GM19452 (cell line): ENCODE measurements around the gene HUS1.
"Not testable (repeated sequence)": the region's sequence is repeated elsewhere in the genome, so short reads cannot be mapped to it uniquely, and the experiment has no call there.

Experiments
- ATAC-seq: cut with Tn5 transposase; IDR thresholded peaks from one replicate; pipeline ENCODE4 v1.9.1; 2021; ENCODE audit not compliant: unreplicated experiment

The HUS1 gene

GRCh38 chr7:47945261-47946015 is 34.0 kb downstream of the HUS1 start:
- ATAC-seq = peak; percentile 60

GRCh38 chr7:47944536-47945260 is 34.7 kb downstream of the HUS1 start:
- ATAC-seq = peak; percentile 19

- no peak for ATAC-seq
Observed at GRCh38 chr7:47943676-47944474, 35.5 kb downstream of the HUS1 start.

GRCh38 chr7:47942651-47943050 is 36.8 kb downstream of the HUS1 start:
- ATAC-seq = not testable (repeated sequence)

- ATAC-seq = no peak
Observed at GRCh38 chr7:47942132-47942531, 37.3 kb downstream of the HUS1 start.

GRCh38 chr7:47941136-47941844 is 38.1 kb downstream of the HUS1 start:
- ATAC-seq = no peak

GRCh38 chr7:47940088-47941013 is 39.1 kb downstream of the HUS1 start:
- no peak for ATAC-seq

GRCh38 chr7:47939425-47940036 is 39.9 kb downstream of the HUS1 start:
- no peak for ATAC-seq

GRCh38 chr7:47938574-47939165 is 40.7 kb downstream of the HUS1 start:
- ATAC-seq = no peak

GRCh38 chr7:47937711-47938573 is 41.5 kb downstream of the HUS1 start:
- ATAC-seq = peak; percentile 60

GRCh38 chr7:47937065-47937687 is 42.2 kb downstream of the HUS1 start:
- peak; percentile 90 for ATAC-seq

GRCh38 chr7:47936323-47936722 is 43.1 kb downstream of the HUS1 start:
- no peak for ATAC-seq

GRCh38 chr7:47935336-47935735 is 44.1 kb downstream of the HUS1 start:
- no peak for ATAC-seq

- ATAC-seq = no peak
Observed at GRCh38 chr7:47934831-47935230, 44.6 kb downstream of the HUS1 start.

- no peak for ATAC-seq
Observed at GRCh38 chr7:47933215-47933614, 46.2 kb downstream of the HUS1 start.

- no peak for ATAC-seq
Observed at GRCh38 chr7:47932466-47933037, 46.9 kb downstream of the HUS1 start.

- ATAC-seq = no peak
Observed at GRCh38 chr7:47932016-47932415, 47.4 kb downstream of the HUS1 start.
